Measurements from ENCODE around the gene ANO7. TPM values are rescaled to one million over a fixed set of nuclear protein-coding genes. Genes with fewer than 3 reads are reported as not detected.
A peak's percentile ranks its signal among the peaks of the same experiment; 100 is the strongest.

Gene ANO7
- total RNA-seq, 1 experiment from 2014 or later = 0.19 TPM

GRCh38 chr2:241148239-241148638 is 40.2 kb upstream of the ANO7 start:
- H3K79me2 ChIP-seq (ENCODE audit: low read length) = peaks cover 79% of the 10 kb centered on the region
- H4K20me1 ChIP-seq (ENCODE audit: insufficient read depth, low read depth, low read length) = no peaks in the 10 kb centered on the region
- H3K9me3 ChIP-seq (ENCODE audit: low read length) = no peaks in the 10 kb centered on the region
- peak overlapping the region; percentile 99 for H3K4me3 ChIP-seq (ENCODE audit: low read length)
- H3K27ac ChIP-seq (ENCODE audit: low read length) = no peak overlapping the region; the same call in 1 of the 2 replicates
- peak; percentile 69 for DNase-seq
- H3K36me3 ChIP-seq (ENCODE audit: insufficient read depth, low read length) = no peaks in the 10 kb centered on the region
- H2AFZ ChIP-seq (ENCODE audit: low read length) = no peak overlapping the region
- peaks cover 36% of the 10 kb centered on the region for H3K4me1 ChIP-seq (ENCODE audit: low read length)
- H3K9ac ChIP-seq (ENCODE audit: low read length) = peak overlapping the region; percentile 97
- H3K9me2 ChIP-seq (replicated peaks; ENCODE audit: insufficient read depth, low read length) = no peaks in the 10 kb centered on the region
- H3K27me3 ChIP-seq (ENCODE audit: low read length) = no peaks in the 10 kb centered on the region
- peak overlapping the region; percentile 88 for H3K4me2 ChIP-seq (ENCODE audit: low read depth, low read length, poor library complexity, severe bottlenecking)

- Histone ChIP-seq H3K36me3 (ENCODE audit: insufficient read depth, low read length) (no peaks in the 10 kb centered on the region), H4K20me1 (ENCODE audit: insufficient read depth, low read depth, low read length) (no peaks in the 10 kb centered on the region), H3K9ac (ENCODE audit: low read length) (peak within 1 kb of the TSS; percentile 97), H3K9me3 (ENCODE audit: low read length) (no peaks in the 10 kb centered on the region), H3K27me3 (ENCODE audit: low read length) (no peaks in the 10 kb centered on the region), H2AFZ (ENCODE audit: low read length) (peak within 1 kb of the TSS; percentile 97), H3K4me1 (ENCODE audit: low read length) (peaks cover 36% of the 10 kb centered on the region), H3K4me3 (ENCODE audit: low read length) (peak within 1 kb of the TSS; percentile 99), H3K27ac (ENCODE audit: low read length) (no peak within 1 kb of the TSS; the same call in 1 of the 2 replicates), H3K79me2 (ENCODE audit: low read length) (peaks cover 78% of the 10 kb centered on the region), H3K4me2 (ENCODE audit: low read depth, low read length, poor library complexity, severe bottlenecking) (peak within 1 kb of the TSS; percentile 88), H3K9me2 (replicated peaks; ENCODE audit: insufficient read depth, low read length) (no peaks in the 10 kb centered on the region)
- DNase-seq = peak; percentile 98
These were observed 39.4 kb upstream of the ANO7 start, which contains the start of gene PASK for GRCh38 chr2:241148891-241149674. PASK (minus strand) TSS chr2:241149472; CDS start chr2:241143032, 6,440 bp downstream.

GRCh38 chr2:241149675-241149924 is 38.9 kb upstream of the ANO7 start:
- Histone ChIP-seq H3K36me3 (ENCODE audit: insufficient read depth, low read length) (no peaks in the 10 kb centered on the region), H3K79me2 (ENCODE audit: low read length) (peaks cover 74% of the 10 kb centered on the region), H3K27me3 (ENCODE audit: low read length) (no peaks in the 10 kb centered on the region), H3K27ac (ENCODE audit: low read length) (no peak overlapping the region), H3K4me1 (ENCODE audit: low read length) (peaks cover 36% of the 10 kb centered on the region), H3K4me3 (ENCODE audit: low read length) (peak overlapping the region; percentile 99), H3K9me2 (replicated peaks; ENCODE audit: insufficient read depth, low read length) (no peaks in the 10 kb centered on the region), H2AFZ (ENCODE audit: low read length) (peak overlapping the region; percentile 97), H3K9ac (ENCODE audit: low read length) (peak overlapping the region; percentile 97), H3K9me3 (ENCODE audit: low read length) (no peaks in the 10 kb centered on the region), H3K4me2 (ENCODE audit: low read depth, low read length, poor library complexity, severe bottlenecking) (peak overlapping the region; percentile 88), H4K20me1 (ENCODE audit: insufficient read depth, low read depth, low read length) (no peaks in the 10 kb centered on the region)
- no peak for DNase-seq

- Histone ChIP-seq H3K9ac (ENCODE audit: low read length) (peak within 1 kb of the TSS; percentile 97), H3K4me2 (ENCODE audit: low read depth, low read length, poor library complexity, severe bottlenecking) (peak within 1 kb of the TSS; percentile 88), H3K27me3 (ENCODE audit: low read length) (no peaks in the 10 kb centered on the region), H3K36me3 (ENCODE audit: insufficient read depth, low read length) (no peaks in the 10 kb centered on the region), H3K27ac (ENCODE audit: low read length) (peak within 1 kb of the TSS; percentile 37; the same call in 1 of the 2 replicates), H3K9me3 (ENCODE audit: low read length) (no peaks in the 10 kb centered on the region), H4K20me1 (ENCODE audit: insufficient read depth, low read depth, low read length) (no peaks in the 10 kb centered on the region), H3K4me1 (ENCODE audit: low read length) (peaks cover 36% of the 10 kb centered on the region), H3K79me2 (ENCODE audit: low read length) (peaks cover 71% of the 10 kb centered on the region), H3K9me2 (replicated peaks; ENCODE audit: insufficient read depth, low read length) (no peaks in the 10 kb centered on the region), H3K4me3 (ENCODE audit: low read length) (peak within 1 kb of the TSS; percentile 99), H2AFZ (ENCODE audit: low read length) (peak within 1 kb of the TSS; percentile 97)
- DNase-seq = peak; percentile 98
These were observed 38.4 kb upstream of the ANO7 start, which contains the start of gene PPP1R7 for GRCh38 chr2:241149925-241150659. PPP1R7 (plus strand) TSS chr2:241150467; CDS start chr2:241150496, 29 bp downstream.

- peak overlapping the region; percentile 99 for H3K4me3 ChIP-seq (ENCODE audit: low read length)
- no peaks in the 10 kb centered on the region for H3K9me2 ChIP-seq (replicated peaks; ENCODE audit: insufficient read depth, low read length)
- peak overlapping the region; percentile 97 for H3K9ac ChIP-seq (ENCODE audit: low read length)
- no peaks in the 10 kb centered on the region for H3K36me3 ChIP-seq (ENCODE audit: insufficient read depth, low read length)
- peak overlapping the region; percentile 37; the same call in 1 of the 2 replicates for H3K27ac ChIP-seq (ENCODE audit: low read length)
- peaks cover 64% of the 10 kb centered on the region for H3K79me2 ChIP-seq (ENCODE audit: low read length)
- H2AFZ ChIP-seq (ENCODE audit: low read length) = peak overlapping the region; percentile 81
- H4K20me1 ChIP-seq (ENCODE audit: insufficient read depth, low read depth, low read length) = no peaks in the 10 kb centered on the region
- H3K4me1 ChIP-seq (ENCODE audit: low read length) = peaks cover 36% of the 10 kb centered on the region
- no peaks in the 10 kb centered on the region for H3K9me3 ChIP-seq (ENCODE audit: low read length)
- H3K27me3 ChIP-seq (ENCODE audit: low read length) = no peaks in the 10 kb centered on the region
- peak overlapping the region; percentile 88 for H3K4me2 ChIP-seq (ENCODE audit: low read depth, low read length, poor library complexity, severe bottlenecking)
- DNase-seq = no peak
These were observed 37.6 kb upstream of the ANO7 start for GRCh38 chr2:241150660-241151530.

- Histone ChIP-seq H3K27ac (ENCODE audit: low read length) (no peak overlapping the region), H3K9me3 (ENCODE audit: low read length) (no peaks in the 10 kb centered on the region), H3K79me2 (ENCODE audit: low read length) (peaks cover 52% of the 10 kb centered on the region), H3K9me2 (replicated peaks; ENCODE audit: insufficient read depth, low read length) (no peaks in the 10 kb centered on the region), H3K4me2 (ENCODE audit: low read depth, low read length, poor library complexity, severe bottlenecking) (no peak overlapping the region), H3K27me3 (ENCODE audit: low read length) (no peaks in the 10 kb centered on the region), H3K9ac (ENCODE audit: low read length) (no peak overlapping the region), H3K4me3 (ENCODE audit: low read length) (no peak overlapping the region; the same call in 1 of the 2 replicates), H3K36me3 (ENCODE audit: insufficient read depth, low read length) (no peaks in the 10 kb centered on the region), H4K20me1 (ENCODE audit: insufficient read depth, low read depth, low read length) (no peaks in the 10 kb centered on the region), H3K4me1 (ENCODE audit: low read length) (peaks cover 28% of the 10 kb centered on the region), H2AFZ (ENCODE audit: low read length) (no peak overlapping the region)
- no peak for DNase-seq
These were observed 36.4 kb upstream of the ANO7 start for GRCh38 chr2:241151934-241152660.

DNA sequence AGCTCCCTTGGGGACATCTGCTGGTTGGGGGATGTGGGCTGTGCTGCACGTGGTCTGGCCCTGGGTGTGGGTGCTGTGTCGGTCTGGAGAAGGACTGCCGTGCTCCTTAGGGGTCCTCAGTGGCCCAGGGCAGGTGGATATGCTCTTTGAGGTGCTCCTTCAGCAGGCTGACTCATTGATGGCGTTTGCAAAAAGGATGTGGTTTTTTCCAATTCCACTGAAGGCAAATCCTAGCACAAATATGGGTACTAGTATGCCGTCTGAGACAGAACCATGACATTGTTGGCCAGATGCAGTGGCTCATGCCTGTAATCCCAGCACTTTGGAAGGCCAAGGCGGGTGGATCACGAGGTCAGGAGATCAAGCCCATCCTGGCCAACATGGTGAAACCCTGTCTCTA is 34.9 kb upstream of the ANO7 start:
- no peak overlapping the region for H3K27ac ChIP-seq (ENCODE audit: low read length)

More for the DNA sequence above, 34.9 kb upstream of the ANO7 start:
- no peaks in the 10 kb centered on the region for H3K27me3 ChIP-seq (ENCODE audit: low read length)
- no peak for DNase-seq
- no peaks in the 10 kb centered on the region for H3K9me2 ChIP-seq (replicated peaks; ENCODE audit: insufficient read depth, low read length)
- no peaks in the 10 kb centered on the region for H3K9me3 ChIP-seq (ENCODE audit: low read length)
- H4K20me1 ChIP-seq (ENCODE audit: insufficient read depth, low read depth, low read length) = no peaks in the 10 kb centered on the region
- H3K4me2 ChIP-seq (ENCODE audit: low read depth, low read length, poor library complexity, severe bottlenecking) = no peak overlapping the region
- peaks cover 15% of the 10 kb centered on the region for H3K4me1 ChIP-seq (ENCODE audit: low read length)
- H3K9ac ChIP-seq (ENCODE audit: low read length) = no peak overlapping the region
- H3K79me2 ChIP-seq (ENCODE audit: low read length) = peaks cover 37% of the 10 kb centered on the region
- no peak overlapping the region for H2AFZ ChIP-seq (ENCODE audit: low read length)
- H3K36me3 ChIP-seq (ENCODE audit: insufficient read depth, low read length) = peaks cover 9% of the 10 kb centered on the region; the same call in 1 of the 2 replicates
- no peak overlapping the region for H3K4me3 ChIP-seq (ENCODE audit: low read length)

All from Karpas-422 (cell line).